DND-41 (cell line): ENCODE data around the gene OR6B3.

Source experiments
- CTCF ChIP-seq: IDR thresholded peaks from 2 replicates; pipeline ENCODE4 v1.5.1; 2012; ENCODE audit warnings: borderline replicate concordance, low read length, moderate library complexity, mild to moderate bottlenecking; ENCODE audit not compliant: poor library complexity, severe bottlenecking; ENCODE audit errors: extremely low read depth
- EZH2 ChIP-seq: IDR thresholded peaks from 3 replicates; pipeline ENCODE4 v1.6.1; 2012; ENCODE audit warnings: borderline replicate concordance, low read depth, mild to moderate bottlenecking, moderate library complexity, low read length, inconsistent platforms; ENCODE audit not compliant: severe bottlenecking

GRCh38 chr2:240033330-240033678 is 20.0 kb downstream of the OR6B3 start:
- TF ChIP-seq CTCF (no peak), EZH2 (no peak)
